K562 (cell line): ENCODE results near the gene IQGAP3. TPM values are rescaled to one million over a fixed set of nuclear protein-coding genes. Genes with fewer than 3 reads are reported as not detected.

ENCODE experiments used
- ARID2 ChIP-seq: fragments of 450-650 bp; IDR thresholded peaks from 2 replicates; pipeline ENCODE4 v1.6.1; 2017; ENCODE audit warnings: antibody characterized with exemption, mild to moderate bottlenecking
- BHLHE40 ChIP-seq: IDR thresholded peaks from 2 replicates; pipeline ENCODE4 v1.6.1; 2011; ENCODE audit warnings: low read length, improper control_type of control experiment
- EGR1 ChIP-seq: fragments of 450-650 bp; conservative IDR thresholded peaks from 2 replicates; pipeline ENCODE4 v1.6.1; 2017; ENCODE audit warnings: mild to moderate bottlenecking
- EP300 ChIP-seq: IDR thresholded peaks from 2 replicates; pipeline ENCODE4 v1.6.1; 2012; ENCODE audit warnings: low read length, improper control_type of control experiment
- GATA2 ChIP-seq: sonication (generic); formaldehyde crosslinking; IDR thresholded peaks from 2 replicates; pipeline ENCODE4 v1.4.0; 2020; ENCODE audit warnings: mild to moderate bottlenecking, missing genetic modification reagents
- HMGN3 ChIP-seq: IDR thresholded peaks from 2 replicates; pipeline ENCODE4 v1.6.1; 2011; ENCODE audit warnings: borderline replicate concordance, low read depth, mild to moderate bottlenecking, mixed read lengths, low read length; ENCODE audit not compliant: insufficient read length; ENCODE audit errors: extremely low read depth
- HOMEZ ChIP-seq: fragments of 250-450 bp; sonication (Bioruptor Pico); IDR thresholded peaks from 2 replicates; pipeline ENCODE4 v1.4.0; 2020; ENCODE audit warnings: mild to moderate bottlenecking, moderate library complexity
- KDM1A ChIP-seq, 2 experiments: fragments of 450-650 bp; IDR thresholded peaks; 2 replicates each; pipeline ENCODE4 v1.6.1; 2016; ENCODE audit warnings: mild to moderate bottlenecking in 2 of 2
- LARP7 ChIP-seq: fragments of 450-650 bp; IDR thresholded peaks from 2 replicates; pipeline ENCODE4 v1.6.1; 2016
- OTX1 ChIP-seq: fragments of 450-650 bp; formaldehyde crosslinking; IDR thresholded peaks from 2 replicates; pipeline ENCODE4 v1.4.0; 2022; ENCODE audit warnings: mild to moderate bottlenecking
- PRMT5 ChIP-seq: sonication (generic); formaldehyde crosslinking; IDR thresholded peaks from 2 replicates; pipeline ENCODE4 v1.5.0; 2020; ENCODE audit warnings: missing genetic modification reagents
- SETDB1 ChIP-seq: IDR thresholded peaks from one replicate; pipeline ENCODE4 v1.6.1; 2012; ENCODE audit warnings: low read length, control low read depth, inconsistent platforms
- SRSF7 ChIP-seq: fragments of 200-400 bp; formaldehyde crosslinking; optimal IDR thresholded peaks from 2 replicates; pipeline ENCODE3; 2017; ENCODE audit warnings: mild to moderate bottlenecking, low read depth, low read length
- STAT5A ChIP-seq: IDR thresholded peaks from 2 replicates; pipeline ENCODE4 v1.6.1; 2012; ENCODE audit warnings: low read length, inconsistent platforms, borderline replicate concordance
- TCF3 ChIP-seq: sonication (generic); formaldehyde crosslinking; IDR thresholded peaks from 2 replicates; pipeline ENCODE4 v1.4.0; 2020; ENCODE audit warnings: mild to moderate bottlenecking, missing genetic modification reagents
- TCF7 ChIP-seq: sonication (generic); IDR thresholded peaks from 2 replicates; pipeline ENCODE4 v1.6.1; 2016; ENCODE audit warnings: antibody characterized with exemption, borderline replicate concordance
- ZEB2 ChIP-seq: fragments of 450-650 bp; IDR thresholded peaks from 2 replicates; pipeline ENCODE4 v1.6.1; 2016
- ZFP30 ChIP-seq: fragments of 250-450 bp; sonication (Bioruptor Pico); IDR thresholded peaks from 2 replicates; pipeline ENCODE4 v1.8.0; 2022; ENCODE audit warnings: moderate library complexity, mild to moderate bottlenecking, inconsistent platforms, borderline replicate concordance
- ZNF146 ChIP-seq: IDR thresholded peaks from one replicate; pipeline ENCODE4 v1.6.1; 2018; ENCODE audit warnings: missing compliant biosample characterization; ENCODE audit not compliant: unreplicated experiment
- ZNF347 ChIP-seq: fragments of 450-650 bp; formaldehyde crosslinking; IDR thresholded peaks from 2 replicates; pipeline ENCODE4 v1.4.0; 2020; ENCODE audit warnings: low read depth, mild to moderate bottlenecking, moderate library complexity
- polyA plus RNA-seq, 8 experiments: library from polyadenylated mRNA; depleted of rRNA in 4 of 8; stranded (reverse) in 5 of 8; unstranded in 3 of 8; fragments of >200 nt; fragmentation: Nextera tagmentation in 2 of 8; fragmentation: Illumina TruSeq in 1 of 8; extraction: Ambion mirVana in 2 of 8; extraction: Trizol in 1 of 8; gene quantifications; 2 replicates each; pipeline versions ENCODE4 v1.2.1 to v1.2.3, GENCODE V29; 2011 to 2014; ENCODE audit warnings: inconsistent platforms in 1 of 8, missing spikeins in 1 of 8
- total RNA-seq, 7 experiments: library from RNA; depleted of rRNA in 6 of 7; stranded (reverse); fragments of >200 nt in 6 of 7; fragmentation: Illumina TruSeq in 2 of 7; extraction: Trizol in 2 of 7; gene quantifications; 2 replicates each; pipeline versions ENCODE4 v1.2.1 to v1.2.3, GENCODE V29; 2011 to 2021; ENCODE audit warnings: low replicate concordance in 1 of 7
- TF ChIP-seq, protein P1 (sequence below): fragments of 150-350 bp; IDR thresholded peaks from 2 replicates; pipeline ENCODE4 v1.6.1; 2014; ENCODE audit warnings: low read depth, mild to moderate bottlenecking, low read length, borderline replicate concordance
- TF ChIP-seq, protein P2 (sequence below), 2 experiments: fragments of 450-650 bp in 1 of 2; IDR thresholded peaks; 2 replicates each; pipeline ENCODE4 v1.6.1; 2011 to 2017; ENCODE audit warnings: low read depth in 2 of 2, antibody characterized with exemption in 1 of 2, borderline replicate concordance in 1 of 2, low read length in 1 of 2, mild to moderate bottlenecking in 1 of 2, mixed read lengths in 1 of 2; ENCODE audit not compliant: control insufficient read depth in 1 of 2

IQGAP3 gene
- total and polyA plus RNA-seq, 9 of the 15 experiments (the other 6 are each of a cell fraction or from before 2014, with no cell fraction given), result 1.4 to 16.6 (median 11.9) TPM

DNA sequence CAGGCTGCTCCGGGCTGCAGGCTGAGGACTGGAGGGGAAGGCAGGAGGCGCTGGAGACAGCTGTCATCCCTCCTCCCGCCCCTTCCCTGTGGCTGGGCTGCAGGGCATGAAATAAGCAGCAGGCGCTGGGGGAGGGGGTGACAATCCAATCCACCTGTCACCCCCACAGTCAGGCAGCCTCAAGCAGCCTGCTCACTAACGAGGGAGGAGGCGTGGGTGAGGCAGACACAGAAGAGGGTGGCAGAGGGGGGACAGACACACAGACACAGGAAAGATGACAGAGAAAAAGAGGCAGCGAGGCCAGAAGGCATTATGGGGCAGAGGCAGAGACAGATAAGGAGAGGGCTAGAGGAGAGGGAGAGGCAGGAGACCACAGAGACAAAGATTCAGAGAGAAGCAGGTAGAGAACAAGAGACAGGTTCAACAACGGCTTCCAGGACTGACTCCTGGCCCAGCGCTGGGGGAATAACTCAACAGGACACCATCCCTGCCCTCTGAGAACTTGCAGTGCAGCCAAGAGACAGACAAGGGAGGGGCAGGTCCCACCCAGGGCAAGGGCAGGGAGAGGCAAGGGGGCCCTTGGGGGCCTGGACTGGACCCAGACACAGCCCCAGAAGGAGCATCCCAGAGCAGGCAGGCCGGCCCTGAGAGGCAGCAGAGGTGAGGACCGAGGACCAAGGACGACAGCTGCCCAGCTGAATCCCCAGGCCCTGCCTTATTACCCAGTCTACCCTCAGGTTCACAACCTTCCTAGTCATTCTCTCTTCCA is 83.0 kb downstream of the IQGAP3 start (continued):
- TF ChIP-seq, protein P1, sequence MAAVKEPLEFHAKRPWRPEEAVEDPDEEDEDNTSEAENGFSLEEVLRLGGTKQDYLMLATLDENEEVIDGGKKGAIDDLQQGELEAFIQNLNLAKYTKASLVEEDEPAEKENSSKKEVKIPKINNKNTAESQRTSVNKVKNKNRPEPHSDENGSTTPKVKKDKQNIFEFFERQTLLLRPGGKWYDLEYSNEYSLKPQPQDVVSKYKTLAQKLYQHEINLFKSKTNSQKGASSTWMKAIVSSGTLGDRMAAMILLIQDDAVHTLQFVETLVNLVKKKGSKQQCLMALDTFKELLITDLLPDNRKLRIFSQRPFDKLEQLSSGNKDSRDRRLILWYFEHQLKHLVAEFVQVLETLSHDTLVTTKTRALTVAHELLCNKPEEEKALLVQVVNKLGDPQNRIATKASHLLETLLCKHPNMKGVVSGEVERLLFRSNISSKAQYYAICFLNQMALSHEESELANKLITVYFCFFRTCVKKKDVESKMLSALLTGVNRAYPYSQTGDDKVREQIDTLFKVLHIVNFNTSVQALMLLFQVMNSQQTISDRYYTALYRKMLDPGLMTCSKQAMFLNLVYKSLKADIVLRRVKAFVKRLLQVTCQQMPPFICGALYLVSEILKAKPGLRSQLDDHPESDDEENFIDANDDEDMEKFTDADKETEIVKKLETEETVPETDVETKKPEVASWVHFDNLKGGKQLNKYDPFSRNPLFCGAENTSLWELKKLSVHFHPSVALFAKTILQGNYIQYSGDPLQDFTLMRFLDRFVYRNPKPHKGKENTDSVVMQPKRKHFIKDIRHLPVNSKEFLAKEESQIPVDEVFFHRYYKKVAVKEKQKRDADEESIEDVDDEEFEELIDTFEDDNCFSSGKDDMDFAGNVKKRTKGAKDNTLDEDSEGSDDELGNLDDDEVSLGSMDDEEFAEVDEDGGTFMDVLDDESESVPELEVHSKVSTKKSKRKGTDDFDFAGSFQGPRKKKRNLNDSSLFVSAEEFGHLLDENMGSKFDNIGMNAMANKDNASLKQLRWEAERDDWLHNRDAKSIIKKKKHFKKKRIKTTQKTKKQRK, result no peak
- TF ChIP-seq, protein P2, sequence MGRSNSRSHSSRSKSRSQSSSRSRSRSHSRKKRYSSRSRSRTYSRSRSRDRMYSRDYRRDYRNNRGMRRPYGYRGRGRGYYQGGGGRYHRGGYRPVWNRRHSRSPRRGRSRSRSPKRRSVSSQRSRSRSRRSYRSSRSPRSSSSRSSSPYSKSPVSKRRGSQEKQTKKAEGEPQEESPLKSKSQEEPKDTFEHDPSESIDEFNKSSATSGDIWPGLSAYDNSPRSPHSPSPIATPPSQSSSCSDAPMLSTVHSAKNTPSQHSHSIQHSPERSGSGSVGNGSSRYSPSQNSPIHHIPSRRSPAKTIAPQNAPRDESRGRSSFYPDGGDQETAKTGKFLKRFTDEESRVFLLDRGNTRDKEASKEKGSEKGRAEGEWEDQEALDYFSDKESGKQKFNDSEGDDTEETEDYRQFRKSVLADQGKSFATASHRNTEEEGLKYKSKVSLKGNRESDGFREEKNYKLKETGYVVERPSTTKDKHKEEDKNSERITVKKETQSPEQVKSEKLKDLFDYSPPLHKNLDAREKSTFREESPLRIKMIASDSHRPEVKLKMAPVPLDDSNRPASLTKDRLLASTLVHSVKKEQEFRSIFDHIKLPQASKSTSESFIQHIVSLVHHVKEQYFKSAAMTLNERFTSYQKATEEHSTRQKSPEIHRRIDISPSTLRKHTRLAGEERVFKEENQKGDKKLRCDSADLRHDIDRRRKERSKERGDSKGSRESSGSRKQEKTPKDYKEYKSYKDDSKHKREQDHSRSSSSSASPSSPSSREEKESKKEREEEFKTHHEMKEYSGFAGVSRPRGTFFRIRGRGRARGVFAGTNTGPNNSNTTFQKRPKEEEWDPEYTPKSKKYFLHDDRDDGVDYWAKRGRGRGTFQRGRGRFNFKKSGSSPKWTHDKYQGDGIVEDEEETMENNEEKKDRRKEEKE (IDR thresholded peaks at IDR 0.05; ENCODE audit: borderline replicate concordance in 1 of 2, control insufficient read depth in 1 of 2, low read depth in 2 of 2, low read length in 1 of 2), result no peak
- TF ChIP-seq ZNF347 (CRISPR knock-in tag) (no peak), ZFP30 (no peak), HOMEZ (CRISPR knock-in tag) (no peak), TCF7 (no peak), EP300 (no peak), EGR1 (peak; percentile 81), GATA2 (CRISPR knock-in tag) (no peak), SETDB1 (no peak), KDM1A (IDR thresholded peaks at IDR 0.05) (peak; percentile 40 to 63; a peak in 1 of 4 replicates), OTX1 (0 out of 2 replicates have a peak, but pooled peaks have one; percentile 46), ZEB2 (no peak), HMGN3 (no peak), PRMT5 (no peak), BHLHE40 (no peak), TCF3 (CRISPR knock-in tag) (no peak), ZNF146 (CRISPR knock-in tag) (no peak), LARP7 (0 out of 2 replicates have a peak, but pooled peaks have one; percentile 43), STAT5A (no peak), ARID2 (no peak), SRSF7 (no peak)
